Fibroblast of mammary gland (primary cell): ENCODE data around the gene CD36.

ENCODE experiments used
- DNase-seq: peaks from one replicate; pipeline ENCODE4 v3.0.0-alpha.2; 2010; ENCODE audit warnings: low read depth
- H3K4me3 ChIP-seq: 2 replicates; pipeline ENCODE4 v1.5.1; 2011; ENCODE audit warnings: low read depth, mild to moderate bottlenecking, low read length, moderate library complexity; ENCODE audit not compliant: control insufficient read depth
- TF ChIP-seq, protein P1 (sequence below): conservative IDR thresholded peaks from 2 replicates; pipeline ENCODE4 v1.5.1; 2011; ENCODE audit warnings: low read depth, low read length, inconsistent platforms; ENCODE audit not compliant: control insufficient read depth, insufficient read depth

Gene CD36

DNA sequence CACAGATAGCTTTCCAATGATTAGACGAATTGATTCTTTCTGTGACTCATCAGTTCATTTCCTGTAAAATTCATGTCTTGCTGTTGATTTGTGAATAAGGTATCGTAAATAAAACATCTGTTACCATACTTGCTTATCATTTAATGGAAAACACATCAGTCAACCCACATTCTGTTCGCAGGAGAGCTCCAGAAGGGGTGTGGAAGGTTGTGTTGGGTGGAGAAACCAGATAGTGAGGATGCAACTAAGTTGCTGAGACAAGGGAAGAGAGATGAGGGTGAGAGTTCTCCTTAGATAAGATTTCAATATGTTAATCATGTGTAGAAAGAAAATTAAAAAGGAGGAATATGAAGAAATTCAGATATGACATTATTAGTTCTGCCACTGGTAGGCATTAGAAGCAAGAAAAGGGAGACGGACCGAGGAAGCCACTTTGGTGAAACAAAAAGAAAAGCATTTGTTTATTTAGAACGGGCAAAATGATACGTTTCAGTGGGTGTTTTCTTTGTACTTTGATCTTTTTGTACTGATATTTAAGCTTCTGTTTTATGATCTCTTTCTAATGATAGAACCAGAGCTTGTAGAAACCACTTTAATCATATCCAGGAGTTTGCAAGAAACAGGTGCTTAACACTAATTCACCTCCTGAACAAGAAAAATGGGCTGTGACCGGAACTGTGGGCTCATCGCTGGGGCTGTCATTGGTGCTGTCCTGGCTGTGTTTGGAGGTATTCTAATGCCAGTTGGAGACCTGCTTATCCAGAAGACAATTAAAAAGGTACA lies 7.8 kb downstream of the CD36 start:
- DNase-seq = no peak
- TF ChIP-seq, protein P1, sequence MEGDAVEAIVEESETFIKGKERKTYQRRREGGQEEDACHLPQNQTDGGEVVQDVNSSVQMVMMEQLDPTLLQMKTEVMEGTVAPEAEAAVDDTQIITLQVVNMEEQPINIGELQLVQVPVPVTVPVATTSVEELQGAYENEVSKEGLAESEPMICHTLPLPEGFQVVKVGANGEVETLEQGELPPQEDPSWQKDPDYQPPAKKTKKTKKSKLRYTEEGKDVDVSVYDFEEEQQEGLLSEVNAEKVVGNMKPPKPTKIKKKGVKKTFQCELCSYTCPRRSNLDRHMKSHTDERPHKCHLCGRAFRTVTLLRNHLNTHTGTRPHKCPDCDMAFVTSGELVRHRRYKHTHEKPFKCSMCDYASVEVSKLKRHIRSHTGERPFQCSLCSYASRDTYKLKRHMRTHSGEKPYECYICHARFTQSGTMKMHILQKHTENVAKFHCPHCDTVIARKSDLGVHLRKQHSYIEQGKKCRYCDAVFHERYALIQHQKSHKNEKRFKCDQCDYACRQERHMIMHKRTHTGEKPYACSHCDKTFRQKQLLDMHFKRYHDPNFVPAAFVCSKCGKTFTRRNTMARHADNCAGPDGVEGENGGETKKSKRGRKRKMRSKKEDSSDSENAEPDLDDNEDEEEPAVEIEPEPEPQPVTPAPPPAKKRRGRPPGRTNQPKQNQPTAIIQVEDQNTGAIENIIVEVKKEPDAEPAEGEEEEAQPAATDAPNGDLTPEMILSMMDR = no peak
- H3K4me3 ChIP-seq = no peak overlapping the region

DNA sequence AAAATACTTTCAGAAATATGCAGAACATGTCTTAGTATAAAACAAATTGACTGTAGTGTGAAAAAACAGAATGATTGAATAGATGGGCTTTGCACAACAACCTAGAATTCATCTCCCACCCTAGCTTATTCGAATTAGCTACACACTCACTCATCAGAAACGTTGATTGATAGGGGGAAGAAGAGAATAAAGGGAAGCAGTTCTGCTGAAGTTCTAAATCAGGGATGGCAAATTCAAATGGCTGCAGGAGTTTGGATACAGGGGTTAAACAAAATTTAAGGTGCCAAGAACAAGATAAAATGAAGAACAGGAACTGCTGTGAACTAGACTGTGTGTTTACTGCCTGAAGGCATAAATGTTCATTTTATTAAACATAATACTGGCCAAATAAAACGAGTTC lies 9.0 kb downstream of the CD36 start:
- TF ChIP-seq, protein P1 = no peak
- no peak overlapping the region for H3K4me3 ChIP-seq
- no peak for DNase-seq

DNA sequence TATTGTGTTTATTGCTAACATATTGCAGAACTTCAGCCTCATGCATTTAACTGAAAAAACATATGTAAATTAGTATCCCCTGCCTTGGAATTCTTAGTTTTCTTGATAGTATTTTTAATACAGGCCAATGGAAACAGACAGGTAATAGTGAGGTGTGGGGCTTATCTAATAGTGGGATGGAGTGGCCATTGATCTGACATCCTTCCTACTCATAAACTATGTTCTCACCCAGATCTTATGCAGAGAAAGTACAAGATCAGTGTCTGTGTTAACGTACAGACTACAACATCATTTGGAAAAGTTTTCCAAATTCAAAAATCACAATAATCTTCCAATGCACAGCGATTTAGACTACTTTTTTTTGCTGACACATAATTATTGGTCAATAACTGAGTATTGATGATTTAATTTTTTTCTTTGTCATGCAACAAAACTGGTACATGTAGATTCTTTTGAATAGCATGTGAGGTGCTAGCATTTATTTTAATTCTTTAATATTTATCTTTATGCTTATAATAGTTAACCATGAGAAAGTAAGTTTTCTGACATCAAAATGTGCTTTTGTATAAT lies 9.7 kb downstream of the CD36 start:
- no peak overlapping the region for H3K4me3 ChIP-seq
- TF ChIP-seq, protein P1 = no peak
- no peak for DNase-seq

DNA sequence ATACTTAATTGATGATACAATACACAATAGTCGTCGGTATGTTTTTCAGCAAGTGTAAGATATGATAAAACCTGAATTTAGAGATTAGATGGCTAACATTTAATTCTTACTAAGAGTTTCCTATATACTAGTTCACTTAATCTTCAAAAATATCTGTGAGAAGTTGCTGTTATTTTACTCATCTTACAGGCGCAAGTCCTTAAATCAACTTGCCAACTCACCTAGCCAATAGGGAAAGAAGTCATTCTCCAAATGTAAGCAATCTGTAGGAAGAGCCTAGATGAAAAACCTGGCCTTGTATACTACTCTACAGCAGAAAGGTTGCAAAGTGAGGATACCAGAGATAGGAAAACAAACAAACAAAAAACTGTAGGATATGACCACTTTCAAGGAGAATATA lies 10.6 kb downstream of the CD36 start:
- DNase-seq = no peak
- no peak overlapping the region for H3K4me3 ChIP-seq
- TF ChIP-seq, protein P1 = no peak

DNA sequence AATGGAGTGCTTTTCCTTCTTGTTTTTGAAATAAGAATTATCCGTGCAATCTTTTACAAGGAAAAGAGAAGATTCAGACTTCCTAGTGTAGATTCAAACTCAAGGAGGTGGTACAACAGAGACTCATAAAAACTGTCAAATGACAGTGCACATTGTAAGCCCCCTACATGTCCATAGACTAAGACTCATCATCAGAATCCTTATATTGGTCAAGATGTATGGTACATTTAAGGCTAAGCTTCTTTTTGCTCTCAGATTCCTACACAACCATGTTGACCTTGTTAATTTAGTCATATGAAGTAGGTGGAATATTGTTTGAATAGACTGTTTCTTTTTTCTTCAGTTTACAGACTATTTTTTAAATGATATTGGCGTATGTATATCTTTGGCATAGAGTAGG lies 11.6 kb downstream of the CD36 start:
- H3K4me3 ChIP-seq = no peak overlapping the region
- DNase-seq = no peak
- TF ChIP-seq, protein P1 = no peak

DNA sequence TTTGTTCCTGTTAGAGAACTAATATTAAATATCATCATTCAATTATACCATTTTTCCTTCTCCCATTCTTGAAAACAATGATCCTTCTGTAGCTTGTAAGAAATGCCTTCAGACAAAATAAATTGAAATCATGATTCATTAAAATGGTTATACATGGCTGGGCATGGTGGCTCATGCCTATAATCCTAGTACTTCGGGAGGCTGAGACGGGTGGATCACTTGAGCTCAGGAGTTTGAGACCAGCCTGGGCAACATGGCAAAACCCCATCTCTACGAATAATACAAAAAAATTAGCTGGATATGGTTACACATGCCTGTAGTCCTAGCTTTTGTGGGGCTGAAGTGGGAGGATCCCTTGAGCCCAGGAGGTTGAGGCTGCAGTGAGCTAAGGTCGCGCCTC lies 13.0 kb downstream of the CD36 start:
- DNase-seq = no peak
- no peak overlapping the region for H3K4me3 ChIP-seq
- TF ChIP-seq, protein P1 = no peak
